SK-N-MC (cell line): ENCODE results near the gene STK32B.

Experiments
- EZH2 ChIP-seq: fragments of 200-600 bp; sonication (generic); IDR thresholded peaks from one replicate; pipeline ENCODE4 v1.6.1; 2017; ENCODE audit warnings: antibody characterized with exemption
- POLR2AphosphoS5 ChIP-seq: IDR thresholded peaks from 2 replicates; pipeline ENCODE4 v1.6.1; 2012; ENCODE audit warnings: mild to moderate bottlenecking, low read depth, low read length, borderline replicate concordance

DNA sequence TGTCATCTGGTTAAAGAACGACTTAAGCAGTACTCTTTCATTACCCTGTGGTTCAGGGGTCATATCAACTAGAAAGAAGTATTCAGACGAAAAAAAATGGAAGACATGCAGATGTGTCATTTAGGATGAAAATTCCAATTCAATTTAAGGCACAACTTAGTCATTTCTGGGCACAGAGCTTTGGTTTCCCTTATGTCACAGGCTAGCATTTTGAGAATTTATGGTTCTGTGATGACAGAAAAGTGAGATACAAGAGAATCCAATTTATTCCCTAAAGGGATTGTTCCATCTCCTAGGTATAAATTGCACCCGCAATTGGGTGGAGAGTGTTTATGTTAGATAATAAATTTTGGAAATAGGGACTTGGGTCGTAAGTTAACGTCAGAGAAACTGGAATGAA lies 306.6 kb downstream of the STK32B start:
- TF ChIP-seq EZH2 (no peak), POLR2AphosphoS5 (no peak)
